PC-3 (cell line): Measurements from ENCODE around the gene RSPH6A. TPM values are rescaled to one million over a fixed set of nuclear protein-coding genes. Genes with fewer than 3 reads are reported as not detected.
A peak's percentile ranks its signal among the peaks of the same experiment; 100 is the strongest.

Experiments
- ATAC-seq: fragments of 200-7000 bp; cut with Tn5 transposase; 2 replicates; pipeline ENCODE4 v1.9.1; 2020; ENCODE audit warnings: mild to moderate bottlenecking, moderate library complexity
- BruUV-seq: library from RNA; stranded (reverse); fragments of 400-500 nt; replicated peaks from 2 replicates; lab custom pipeline; 2021; lab: Mats Ljungman, UMichigan
- CTCF ChIA-PET: fragments of 300-600 bp; sonication (Branson Sonifier 250); formaldehyde crosslinking; loops from one replicate; lab custom pipeline; 2022; ENCODE audit warnings: antibody characterized with exemption; lab: Charles Lee
- POLR2A ChIA-PET: fragments of 300-600 bp; sonication (Branson Sonifier 250); formaldehyde crosslinking; loops from one replicate; lab custom pipeline; 2022; ENCODE audit warnings: antibody characterized with exemption; ENCODE audit not compliant: unreplicated experiment; lab: Charles Lee
- DNase-seq: peaks from one replicate; pipeline ENCODE4 v3.0.0-alpha.2; 2015
- H2AFZ ChIP-seq: fragments of 300-600 bp; sonication (generic); 2 replicates; pipeline ENCODE4 v1.6.0; 2016; ENCODE audit warnings: antibody characterized with exemption, low read length
- H3F3A ChIP-seq: fragments of 300-600 bp; sonication (generic); one replicate; pipeline ENCODE4 v1.6.0; 2017; ENCODE audit warnings: antibody characterized with exemption, low read length, control low read depth, mild to moderate bottlenecking; ENCODE audit not compliant: unreplicated experiment
- H3K27ac ChIP-seq: fragments of 300-600 bp; sonication (generic); 2 replicates; pipeline ENCODE4 v1.5.1; 2016; ENCODE audit warnings: mild to moderate bottlenecking, low read length
- H3K27me3 ChIP-seq: fragments of 300-600 bp; sonication (generic); 2 replicates; pipeline ENCODE4 v1.6.1; 2016; ENCODE audit warnings: low read length, mixed read lengths
- H3K36me3 ChIP-seq: fragments of 300-600 bp; sonication (generic); 2 replicates; pipeline ENCODE4 v1.6.1; 2016; ENCODE audit warnings: low read depth, mixed run types, low read length, mixed read lengths
- H3K4me1 ChIP-seq: fragments of 300-600 bp; sonication (generic); 2 replicates; pipeline ENCODE4 v1.5.1; 2016; ENCODE audit warnings: low read length; ENCODE audit not compliant: insufficient read depth
- H3K4me2 ChIP-seq: fragments of 300-600 bp; sonication (generic); 2 replicates; pipeline ENCODE4 v1.6.0; 2016; ENCODE audit warnings: low read length
- H3K4me3 ChIP-seq: fragments of 300-600 bp; sonication (generic); 2 replicates; pipeline ENCODE4 v1.5.1; 2016; ENCODE audit warnings: mild to moderate bottlenecking, low read length, mixed read lengths
- H3K79me2 ChIP-seq: fragments of 300-600 bp; sonication (generic); 2 replicates; pipeline ENCODE4 v1.6.1; 2017; ENCODE audit warnings: low read length, mixed read lengths
- H3K9ac ChIP-seq: fragments of 300-600 bp; sonication (generic); 2 replicates; pipeline ENCODE4 v1.6.0; 2016; ENCODE audit warnings: mild to moderate bottlenecking, low read length
- H3K9me2 ChIP-seq: fragments of 300-600 bp; sonication (generic); replicated peaks from 2 replicates; pipeline ENCODE4 v1.6.1; 2016; ENCODE audit warnings: mixed run types, low read length, mixed read lengths
- H3K9me3 ChIP-seq: fragments of 300-600 bp; sonication (generic); 2 replicates; pipeline ENCODE4 v1.6.1; 2016; ENCODE audit warnings: low read length, mixed read lengths
- H4K20me1 ChIP-seq: fragments of 300-600 bp; sonication (generic); 2 replicates; pipeline ENCODE4 v1.6.1; 2016; ENCODE audit warnings: low read length, mixed read lengths
- EZH2 ChIP-seq: fragments of 300-600 bp; sonication (generic); IDR thresholded peaks from one replicate; pipeline ENCODE4 v1.6.1; 2017; ENCODE audit warnings: antibody characterized with exemption, mild to moderate bottlenecking, low read length; ENCODE audit not compliant: unreplicated experiment
- EZH2phosphoT487 ChIP-seq: fragments of 300-600 bp; sonication (generic); IDR thresholded peaks from 2 replicates; pipeline ENCODE4 v1.6.1; 2018; ENCODE audit warnings: mild to moderate bottlenecking, antibody characterized with exemption, low read length, borderline replicate concordance
- intact Hi-C: fragments of 100-400 bp; cut with micrococcal nuclease; formaldehyde crosslinking; loops from 2 replicates; pipeline ENCODE4 v1.9.0; 2023
- total RNA-seq: library from RNA; depleted of rRNA; stranded (reverse); fragments of >200 nt; gene quantifications from 2 replicates; pipeline ENCODE4 v1.2.3, GENCODE V29; 2014
- TF ChIP-seq, protein P1 (sequence below): fragments of 300-600 bp; sonication (generic); conservative IDR thresholded peaks from 2 replicates; pipeline ENCODE4 v1.5.1; 2017; ENCODE audit warnings: antibody characterized with exemption, low read depth, mild to moderate bottlenecking, low read length

RSPH6A gene
- total RNA-seq, 1 experiment from 2014 or later = not detected

DNA sequence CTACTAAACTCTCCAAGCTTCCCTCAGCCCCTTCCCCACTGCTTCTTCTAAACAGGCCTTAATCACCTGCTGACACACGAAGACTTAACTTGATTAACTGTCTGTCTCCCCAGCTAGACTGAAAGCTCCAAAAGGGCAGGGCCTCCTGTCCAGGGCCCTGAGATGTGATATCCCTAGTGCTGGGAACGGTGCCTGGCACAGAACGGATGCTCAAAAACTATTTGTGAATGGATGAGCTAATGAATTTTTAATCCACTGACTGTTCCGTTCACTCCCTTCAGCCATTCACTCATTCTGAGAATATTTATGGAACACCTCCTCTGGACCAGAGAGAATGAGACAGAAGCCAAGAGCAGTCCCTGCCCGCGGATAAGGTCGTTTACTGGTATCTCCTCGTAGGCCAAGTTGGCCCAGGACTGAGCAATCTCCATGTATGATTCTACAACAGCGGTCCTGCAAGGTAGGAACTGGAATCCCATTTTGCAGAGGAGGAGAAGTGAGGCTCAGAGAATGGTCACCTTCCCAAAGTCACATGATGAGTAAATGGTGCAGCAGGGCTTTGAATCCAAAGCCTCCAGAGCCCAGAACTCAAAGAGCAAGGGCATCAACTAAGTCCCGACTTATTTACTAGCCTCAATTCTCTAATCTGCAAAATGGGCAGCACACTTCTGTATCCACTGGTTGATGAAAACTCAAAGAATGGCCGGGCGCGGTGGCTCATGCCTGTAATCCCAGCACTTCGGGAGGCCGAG, 25.9 kb downstream of the RSPH6A start:
- POLR2A ChIA-PET = no interaction called here
- H3K27ac ChIP-seq = no peak overlapping the region
- peaks cover 16% of the 10 kb centered on the region for H3K79me2 ChIP-seq
- H3K4me2 ChIP-seq = no peak overlapping the region
- H3K9ac ChIP-seq = no peak overlapping the region
- H3K36me3 ChIP-seq = peaks cover 8% of the 10 kb centered on the region; the same call in 1 of the 2 replicates
- DNase-seq = no peak
- H3K9me2 ChIP-seq = no peaks in the 10 kb centered on the region
- no peaks in the 10 kb centered on the region for H3K27me3 ChIP-seq
- TF ChIP-seq EZH2phosphoT487 = no peak
- no peak for TF ChIP-seq EZH2
- TF ChIP-seq, protein P1, sequence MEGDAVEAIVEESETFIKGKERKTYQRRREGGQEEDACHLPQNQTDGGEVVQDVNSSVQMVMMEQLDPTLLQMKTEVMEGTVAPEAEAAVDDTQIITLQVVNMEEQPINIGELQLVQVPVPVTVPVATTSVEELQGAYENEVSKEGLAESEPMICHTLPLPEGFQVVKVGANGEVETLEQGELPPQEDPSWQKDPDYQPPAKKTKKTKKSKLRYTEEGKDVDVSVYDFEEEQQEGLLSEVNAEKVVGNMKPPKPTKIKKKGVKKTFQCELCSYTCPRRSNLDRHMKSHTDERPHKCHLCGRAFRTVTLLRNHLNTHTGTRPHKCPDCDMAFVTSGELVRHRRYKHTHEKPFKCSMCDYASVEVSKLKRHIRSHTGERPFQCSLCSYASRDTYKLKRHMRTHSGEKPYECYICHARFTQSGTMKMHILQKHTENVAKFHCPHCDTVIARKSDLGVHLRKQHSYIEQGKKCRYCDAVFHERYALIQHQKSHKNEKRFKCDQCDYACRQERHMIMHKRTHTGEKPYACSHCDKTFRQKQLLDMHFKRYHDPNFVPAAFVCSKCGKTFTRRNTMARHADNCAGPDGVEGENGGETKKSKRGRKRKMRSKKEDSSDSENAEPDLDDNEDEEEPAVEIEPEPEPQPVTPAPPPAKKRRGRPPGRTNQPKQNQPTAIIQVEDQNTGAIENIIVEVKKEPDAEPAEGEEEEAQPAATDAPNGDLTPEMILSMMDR = no peak
- no peaks in the 10 kb centered on the region for H4K20me1 ChIP-seq
- H2AFZ ChIP-seq = no peak overlapping the region
- no peaks in the 10 kb centered on the region for H3F3A ChIP-seq
- H3K9me3 ChIP-seq = no peaks in the 10 kb centered on the region
- BruUV-seq = TSS peak; percentile 2
- CTCF ChIA-PET = no interaction called here
- intact Hi-C loops = no loop called here
- no peak overlapping the region for H3K4me3 ChIP-seq
- ATAC-seq = no peak
- peaks cover 6% of the 10 kb centered on the region; the same call in 1 of the 2 replicates for H3K4me1 ChIP-seq

DNA sequence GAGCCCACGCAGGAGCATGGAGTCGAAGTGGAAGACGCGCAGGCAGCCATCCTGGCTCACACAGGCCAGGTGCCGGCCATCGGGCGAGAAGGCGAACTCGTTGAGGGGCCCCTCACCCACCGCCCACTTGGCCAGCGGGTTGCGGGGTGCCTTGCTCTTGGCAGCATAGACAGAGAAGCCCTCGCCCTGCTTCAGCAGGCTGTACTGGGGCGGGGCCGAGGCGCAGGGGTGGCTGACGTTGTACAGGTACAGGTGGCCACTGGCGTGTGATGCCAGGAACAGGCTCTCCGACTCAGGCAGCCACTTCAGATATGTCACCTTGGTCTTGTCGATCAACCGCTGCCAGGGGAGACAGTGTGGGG, 28.6 kb downstream of the RSPH6A start:
- peaks cover 25% of the 10 kb centered on the region for H3K4me1 ChIP-seq
- BruUV-seq = no TSS peak
- peaks cover 8% of the 10 kb centered on the region; the same call in 1 of the 2 replicates for H3K36me3 ChIP-seq
- H3K4me2 ChIP-seq = no peak overlapping the region
- H3K4me3 ChIP-seq = no peak overlapping the region
- CTCF ChIA-PET = no interaction called here
- H4K20me1 ChIP-seq = no peaks in the 10 kb centered on the region
- H3K9ac ChIP-seq = no peak overlapping the region
- ATAC-seq (no peak), DNase-seq (no peak)
- no peaks in the 10 kb centered on the region for H3K9me2 ChIP-seq
- no peaks in the 10 kb centered on the region for H3K27me3 ChIP-seq
- no peaks in the 10 kb centered on the region for H3K9me3 ChIP-seq
- POLR2A ChIA-PET = no interaction called here
- peaks cover 9% of the 10 kb centered on the region for H3K79me2 ChIP-seq
- intact Hi-C loops = no loop called here
- no peaks in the 10 kb centered on the region for H3F3A ChIP-seq
- TF ChIP-seq, protein P1 = no peak
- TF ChIP-seq EZH2phosphoT487 (no peak), EZH2 (no peak)
- H2AFZ ChIP-seq = no peak overlapping the region
- no peak overlapping the region for H3K27ac ChIP-seq

DNA sequence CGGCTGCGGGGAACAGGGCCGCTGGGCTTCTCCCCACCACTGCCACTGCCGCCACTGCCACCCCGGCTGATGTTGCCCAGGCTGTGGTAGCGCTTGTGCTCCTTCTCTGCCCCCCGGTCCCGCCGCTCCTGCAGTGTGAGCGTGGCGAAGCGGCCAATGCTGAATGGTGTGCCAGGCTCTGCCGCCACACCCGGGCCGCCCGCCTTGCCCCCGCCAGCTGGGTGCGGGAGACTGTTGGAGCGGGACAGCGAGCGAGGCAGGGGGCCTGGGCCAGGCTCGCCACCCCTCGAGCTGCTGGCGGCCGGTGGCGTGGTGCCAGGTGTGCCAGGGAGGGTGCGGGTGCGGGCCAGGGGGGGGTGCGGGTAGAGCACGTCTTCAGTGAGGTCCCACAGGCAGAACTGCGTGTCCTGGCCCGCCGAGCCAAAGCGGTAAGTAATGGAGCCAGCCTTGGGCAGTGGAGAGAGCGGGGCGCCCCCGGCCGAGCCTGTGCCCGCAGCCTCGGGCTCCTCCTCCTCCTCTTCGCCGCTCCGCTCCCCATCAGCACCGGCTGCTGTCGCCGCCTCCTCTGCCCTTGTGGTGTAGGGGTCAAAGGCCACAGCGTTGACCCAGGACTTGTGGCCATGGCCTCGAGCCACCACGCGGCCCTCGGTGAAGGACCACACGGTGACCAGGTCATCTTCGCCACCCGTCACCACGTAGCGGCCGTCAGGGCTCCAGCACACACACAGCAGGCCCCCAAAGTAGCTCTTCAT, 29.2 kb downstream of the RSPH6A start:
- intact Hi-C loops = no loop called here
- H3K9me2 ChIP-seq = no peaks in the 10 kb centered on the region
- ChIA-PET CTCF (no interaction called here), POLR2A (no interaction called here)
- H3K79me2 ChIP-seq = peaks cover 4% of the 10 kb centered on the region
- DNase-seq (no peak), ATAC-seq (no peak)
- no peaks in the 10 kb centered on the region for H3K27me3 ChIP-seq
- H2AFZ ChIP-seq = no peak overlapping the region
- TF ChIP-seq, protein P1 = no peak
- TF ChIP-seq EZH2phosphoT487 (no peak), EZH2 (no peak)
- peaks cover 8% of the 10 kb centered on the region; the same call in 1 of the 2 replicates for H3K36me3 ChIP-seq
- H3K4me3 ChIP-seq = no peak overlapping the region
- no peaks in the 10 kb centered on the region for H4K20me1 ChIP-seq
- H3K4me1 ChIP-seq = peaks cover 29% of the 10 kb centered on the region
- no peak overlapping the region for H3K27ac ChIP-seq
- no peak overlapping the region for H3K4me2 ChIP-seq
- no TSS peak for BruUV-seq
- no peaks in the 10 kb centered on the region for H3F3A ChIP-seq
- H3K9me3 ChIP-seq = no peaks in the 10 kb centered on the region
- H3K9ac ChIP-seq = no peak overlapping the region
